Iris pigment epithelial cell (primary cell): ENCODE results near the gene UQCC5.

Source experiments
- DNase-seq: peaks from one replicate; pipeline ENCODE4 v3.0.0-alpha.2; 2011; ENCODE audit warnings: low read depth

UQCC5 gene

GRCh38 chr3:52536369-52537164, at the start of gene UQCC5:
UQCC5 (plus strand) TSS chr3:52536605; CDS start chr3:52536756, 151 bp downstream.
- peak; percentile 99 for DNase-seq

GRCh38 chr3:52487050-52487787, 49.2 kb upstream of the UQCC5 start:
- DNase-seq, result no peak

- DNase-seq, result no peak
Measured at GRCh38 chr3:52487788-52488691, 48.4 kb upstream of the UQCC5 start.

GRCh38 chr3:52488746-52489145, 47.7 kb upstream of the UQCC5 start:
- DNase-seq, result no peak

- no peak for DNase-seq
Measured at GRCh38 chr3:52489453-52489852, 47.0 kb upstream of the UQCC5 start.

GRCh38 chr3:52490035-52490938, 46.1 kb upstream of the UQCC5 start:
- no peak for DNase-seq

- DNase-seq, result peak; percentile 88
Measured at GRCh38 chr3:52490939-52491526, 45.4 kb upstream of the UQCC5 start.

- no peak for DNase-seq
Measured at GRCh38 chr3:52492059-52492458, 44.3 kb upstream of the UQCC5 start.

GRCh38 chr3:52493232-52494017, 43.0 kb upstream of the UQCC5 start:
- no peak for DNase-seq

GRCh38 chr3:52494445-52494844, 42.0 kb upstream of the UQCC5 start:
- no peak for DNase-seq

- peak; percentile 21 for DNase-seq
Measured at GRCh38 chr3:52494886-52495495, 41.4 kb upstream of the UQCC5 start, which contains the start of gene STAB1. STAB1 (plus strand) TSS chr3:52495338; CDS start chr3:52495414, 76 bp downstream.

GRCh38 chr3:52495777-52496602, 40.4 kb upstream of the UQCC5 start:
- DNase-seq, result peak; percentile 62

- DNase-seq, result peak; percentile 90
Measured at GRCh38 chr3:52498137-52499054, 38.0 kb upstream of the UQCC5 start.

GRCh38 chr3:52501046-52501445, 35.4 kb upstream of the UQCC5 start:
- DNase-seq, result no peak

- DNase-seq, result no peak
Measured at GRCh38 chr3:52502001-52502400, 34.4 kb upstream of the UQCC5 start.

- DNase-seq, result no peak
Measured at GRCh38 chr3:52502808-52503350, 33.5 kb upstream of the UQCC5 start.

- DNase-seq, result no peak
Measured at GRCh38 chr3:52503788-52504424, 32.5 kb upstream of the UQCC5 start.
